ENCODE measurements around the gene TFG. TPM values are rescaled to one million over a fixed set of nuclear protein-coding genes. Genes with fewer than 3 reads are reported as not detected.

The TFG gene
- total and polyA plus RNA-seq, 2 experiments from 2014 or later = 87.6 to 88.5 TPM

DNA sequence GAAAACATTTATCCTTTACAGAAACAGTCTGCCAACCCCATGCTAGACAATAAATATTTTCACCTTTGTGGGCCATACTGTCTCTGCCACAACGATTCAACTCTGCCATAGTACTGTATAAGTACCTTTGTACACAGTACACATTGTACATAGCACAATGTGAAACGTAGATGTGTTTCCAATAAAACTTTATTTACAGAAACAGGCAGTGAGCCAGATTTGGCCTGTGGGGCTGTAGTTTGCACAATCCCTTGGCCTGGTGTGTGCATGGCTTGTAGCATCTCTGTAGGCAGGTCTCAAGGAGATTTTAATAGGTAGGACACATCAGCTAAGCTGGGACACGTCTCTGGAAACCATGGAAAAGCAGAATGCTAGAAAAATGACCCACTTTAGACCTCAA is 74.3 kb downstream of the TFG start (continued):
- TF ChIP-seq EZH2phosphoT487 (IDR thresholded peaks at IDR 0.05; ENCODE audit: unreplicated experiment) = no peak
- no peak for TF ChIP-seq EZH2 (IDR thresholded peaks at IDR 0.05; ENCODE audit: low read depth, unreplicated experiment)
- TF ChIP-seq, protein P1, sequence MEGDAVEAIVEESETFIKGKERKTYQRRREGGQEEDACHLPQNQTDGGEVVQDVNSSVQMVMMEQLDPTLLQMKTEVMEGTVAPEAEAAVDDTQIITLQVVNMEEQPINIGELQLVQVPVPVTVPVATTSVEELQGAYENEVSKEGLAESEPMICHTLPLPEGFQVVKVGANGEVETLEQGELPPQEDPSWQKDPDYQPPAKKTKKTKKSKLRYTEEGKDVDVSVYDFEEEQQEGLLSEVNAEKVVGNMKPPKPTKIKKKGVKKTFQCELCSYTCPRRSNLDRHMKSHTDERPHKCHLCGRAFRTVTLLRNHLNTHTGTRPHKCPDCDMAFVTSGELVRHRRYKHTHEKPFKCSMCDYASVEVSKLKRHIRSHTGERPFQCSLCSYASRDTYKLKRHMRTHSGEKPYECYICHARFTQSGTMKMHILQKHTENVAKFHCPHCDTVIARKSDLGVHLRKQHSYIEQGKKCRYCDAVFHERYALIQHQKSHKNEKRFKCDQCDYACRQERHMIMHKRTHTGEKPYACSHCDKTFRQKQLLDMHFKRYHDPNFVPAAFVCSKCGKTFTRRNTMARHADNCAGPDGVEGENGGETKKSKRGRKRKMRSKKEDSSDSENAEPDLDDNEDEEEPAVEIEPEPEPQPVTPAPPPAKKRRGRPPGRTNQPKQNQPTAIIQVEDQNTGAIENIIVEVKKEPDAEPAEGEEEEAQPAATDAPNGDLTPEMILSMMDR (conservative IDR thresholded peaks at IDR 0.05; ENCODE audit: low read depth in 2 of 2) = no peak
- no peak for TF ChIP-seq JUNB (IDR thresholded peaks at IDR 0.05; ENCODE audit: unreplicated experiment)
- TF ChIP-seq, protein P2, sequence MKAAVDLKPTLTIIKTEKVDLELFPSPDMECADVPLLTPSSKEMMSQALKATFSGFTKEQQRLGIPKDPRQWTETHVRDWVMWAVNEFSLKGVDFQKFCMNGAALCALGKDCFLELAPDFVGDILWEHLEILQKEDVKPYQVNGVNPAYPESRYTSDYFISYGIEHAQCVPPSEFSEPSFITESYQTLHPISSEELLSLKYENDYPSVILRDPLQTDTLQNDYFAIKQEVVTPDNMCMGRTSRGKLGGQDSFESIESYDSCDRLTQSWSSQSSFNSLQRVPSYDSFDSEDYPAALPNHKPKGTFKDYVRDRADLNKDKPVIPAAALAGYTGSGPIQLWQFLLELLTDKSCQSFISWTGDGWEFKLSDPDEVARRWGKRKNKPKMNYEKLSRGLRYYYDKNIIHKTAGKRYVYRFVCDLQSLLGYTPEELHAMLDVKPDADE (IDR thresholded peaks at IDR 0.05) = no peak
- no peak for TF ChIP-seq STAT1 (IDR thresholded peaks at IDR 0.05; ENCODE audit: unreplicated experiment)
- TF ChIP-seq ZNF331 (CRISPR knock-in tag; IDR thresholded peaks at IDR 0.05; ENCODE audit: low read depth) = no peak

DNA sequence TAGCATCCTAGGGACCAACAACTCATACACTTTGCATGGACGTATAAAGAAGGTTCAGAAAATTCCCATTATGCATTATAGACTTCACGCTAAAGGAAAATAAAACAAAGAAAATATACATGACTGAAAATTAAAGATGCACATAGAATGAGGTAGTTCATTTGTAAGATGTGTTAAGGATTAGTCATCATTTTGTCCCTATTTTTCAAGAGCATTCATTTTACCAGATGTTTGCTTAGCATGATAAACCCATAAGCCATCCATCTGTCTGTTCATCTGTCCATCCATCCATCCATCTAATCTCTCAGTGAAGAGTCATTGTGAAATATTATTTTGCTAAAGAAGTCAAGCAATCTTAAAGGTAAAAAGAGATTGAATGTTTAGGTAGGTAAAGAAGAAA is 80.3 kb downstream of the TFG start:
- no peak for DNase-seq (ENCODE audit: low spot score)
- H3K27ac ChIP-seq (ENCODE audit: low read depth) = no peak overlapping the region
- H3F3A ChIP-seq (replicated peaks; ENCODE audit: low read depth) = no peaks in the 10 kb centered on the region
- no peaks in the 10 kb centered on the region for H3K9me2 ChIP-seq (ENCODE audit: insufficient read depth)
- H3K36me3 Mint-ChIP-seq (ENCODE audit: low read depth) = no peaks in the 10 kb centered on the region
- no peak overlapping the region for H2AFZ ChIP-seq
- no peak overlapping the region for H3K4me2 ChIP-seq
- ATAC-seq = no peak
- H3K36me3 ChIP-seq (ENCODE audit: insufficient read depth) = no peaks in the 10 kb centered on the region
- peaks cover 2% of the 10 kb centered on the region for H3K27me3 Mint-ChIP-seq (ENCODE audit: insufficient read depth, low read depth, poor library complexity)
- H3K4me1 Mint-ChIP-seq = 0 out of 3 replicates have a peak, but pooled peaks cover 2% of the 10 kb centered on the region
- H4K20me1 ChIP-seq (replicated peaks; ENCODE audit: insufficient read depth) = no peaks in the 10 kb centered on the region
- no peaks in the 10 kb centered on the region for H3K79me2 ChIP-seq (replicated peaks; ENCODE audit: insufficient read depth)
- no peaks in the 10 kb centered on the region for H3K27me3 ChIP-seq (ENCODE audit: insufficient read depth)
- no peaks in the 10 kb centered on the region for H3K4me1 ChIP-seq (ENCODE audit: insufficient read depth)
- no peak overlapping the region for H3K27ac Mint-ChIP-seq
- H3K4me3 Mint-ChIP-seq = no peak overlapping the region
- peaks cover 1% of the 10 kb centered on the region; the same call in 1 of the 3 replicates for H3K9me3 Mint-ChIP-seq
- H3K4me3 ChIP-seq = no peak overlapping the region
- TF ChIP-seq POLR2AphosphoS5 (IDR thresholded peaks at IDR 0.05; ENCODE audit: low read depth) (no peak), CREB1 (CRISPR knock-in tag; IDR thresholded peaks at IDR 0.05; ENCODE audit: low read depth) (no peak), EZH2phosphoT487 (IDR thresholded peaks at IDR 0.05; ENCODE audit: unreplicated experiment) (no peak), JUNB (IDR thresholded peaks at IDR 0.05; ENCODE audit: unreplicated experiment) (no peak), NANOG (IDR thresholded peaks at IDR 0.05; ENCODE audit: borderline replicate concordance) (no peak), ZNF331 (CRISPR knock-in tag; IDR thresholded peaks at IDR 0.05; ENCODE audit: low read depth) (no peak)
- TF ChIP-seq, protein P3, sequence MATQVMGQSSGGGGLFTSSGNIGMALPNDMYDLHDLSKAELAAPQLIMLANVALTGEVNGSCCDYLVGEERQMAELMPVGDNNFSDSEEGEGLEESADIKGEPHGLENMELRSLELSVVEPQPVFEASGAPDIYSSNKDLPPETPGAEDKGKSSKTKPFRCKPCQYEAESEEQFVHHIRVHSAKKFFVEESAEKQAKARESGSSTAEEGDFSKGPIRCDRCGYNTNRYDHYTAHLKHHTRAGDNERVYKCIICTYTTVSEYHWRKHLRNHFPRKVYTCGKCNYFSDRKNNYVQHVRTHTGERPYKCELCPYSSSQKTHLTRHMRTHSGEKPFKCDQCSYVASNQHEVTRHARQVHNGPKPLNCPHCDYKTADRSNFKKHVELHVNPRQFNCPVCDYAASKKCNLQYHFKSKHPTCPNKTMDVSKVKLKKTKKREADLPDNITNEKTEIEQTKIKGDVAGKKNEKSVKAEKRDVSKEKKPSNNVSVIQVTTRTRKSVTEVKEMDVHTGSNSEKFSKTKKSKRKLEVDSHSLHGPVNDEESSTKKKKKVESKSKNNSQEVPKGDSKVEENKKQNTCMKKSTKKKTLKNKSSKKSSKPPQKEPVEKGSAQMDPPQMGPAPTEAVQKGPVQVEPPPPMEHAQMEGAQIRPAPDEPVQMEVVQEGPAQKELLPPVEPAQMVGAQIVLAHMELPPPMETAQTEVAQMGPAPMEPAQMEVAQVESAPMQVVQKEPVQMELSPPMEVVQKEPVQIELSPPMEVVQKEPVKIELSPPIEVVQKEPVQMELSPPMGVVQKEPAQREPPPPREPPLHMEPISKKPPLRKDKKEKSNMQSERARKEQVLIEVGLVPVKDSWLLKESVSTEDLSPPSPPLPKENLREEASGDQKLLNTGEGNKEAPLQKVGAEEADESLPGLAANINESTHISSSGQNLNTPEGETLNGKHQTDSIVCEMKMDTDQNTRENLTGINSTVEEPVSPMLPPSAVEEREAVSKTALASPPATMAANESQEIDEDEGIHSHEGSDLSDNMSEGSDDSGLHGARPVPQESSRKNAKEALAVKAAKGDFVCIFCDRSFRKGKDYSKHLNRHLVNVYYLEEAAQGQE (IDR thresholded peaks at IDR 0.05; ENCODE audit: unreplicated experiment) = no peak
- TF ChIP-seq, protein P1 (conservative IDR thresholded peaks at IDR 0.05; ENCODE audit: low read depth in 2 of 2) = no peak
- TF ChIP-seq, protein P2 (IDR thresholded peaks at IDR 0.05) = no peak
